ENCODE measurements around the gene SSR2.

The SSR2 gene

DNA sequence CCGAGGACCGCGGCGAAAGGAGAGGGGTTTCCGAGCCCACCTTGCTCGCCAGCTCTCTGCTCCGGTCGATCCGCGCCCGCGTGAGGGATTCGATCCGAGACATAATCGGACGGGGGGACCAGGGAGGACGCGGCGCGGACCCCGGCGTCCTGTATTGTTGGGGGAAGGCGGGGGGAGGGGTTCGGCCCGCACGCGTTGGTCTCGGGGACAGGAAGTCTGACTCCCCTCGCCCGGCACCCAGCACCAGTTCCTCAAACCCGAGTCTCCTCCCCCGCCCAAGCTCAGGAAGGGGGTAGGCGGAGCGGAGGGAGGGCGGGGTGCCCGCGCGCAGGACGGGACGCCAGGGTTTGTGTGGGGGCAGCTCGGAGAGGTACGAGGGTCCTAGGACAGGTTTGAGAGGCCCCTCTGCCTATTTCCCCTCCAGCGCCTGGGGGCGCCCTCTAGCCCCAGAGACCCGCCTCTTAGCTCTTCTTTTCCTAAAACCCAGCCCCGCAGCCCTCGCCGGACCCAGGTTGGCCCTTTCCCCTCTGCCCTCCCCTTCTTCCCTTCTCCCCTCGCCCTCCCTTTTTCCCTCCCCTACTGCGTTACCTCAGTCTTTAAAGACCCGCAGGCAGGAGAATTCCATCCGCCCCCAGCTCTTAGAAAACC lies 42.3 kb downstream of the SSR2 start, which contains the start of gene ARHGEF2 (continued):
- TF ChIP-seq ZNF394 (tag by site-specific recombination; IDR thresholded peaks at IDR 0.05; ENCODE audit: borderline replicate concordance) (no peak), ZNF10 (tag by site-specific recombination; IDR thresholded peaks at IDR 0.05) (no peak), ZNF132 (tag by site-specific recombination; IDR thresholded peaks at IDR 0.05; ENCODE audit: borderline replicate concordance) (no peak), SCRT1 (tag by site-specific recombination; IDR thresholded peaks at IDR 0.05; ENCODE audit: borderline replicate concordance) (no peak), FEZF1 (tag by site-specific recombination; IDR thresholded peaks at IDR 0.05) (no peak), ZNF121 (tag by site-specific recombination; IDR thresholded peaks at IDR 0.05) (peak; percentile 95; the same call in 1 of the 2 replicates), ZNF830 (tag by site-specific recombination; IDR thresholded peaks at IDR 0.05; ENCODE audit: low read depth) (no peak), ZNF24 (tag by site-specific recombination; IDR thresholded peaks at IDR 0.05) (no peak), ZBTB7A (tag by site-specific recombination; IDR thresholded peaks at IDR 0.05; ENCODE audit: low read depth) (0 out of 2 replicates have a peak, but pooled peaks have one; percentile 33), HOXA7 (CRISPR knock-in tag; IDR thresholded peaks at IDR 0.05; ENCODE audit: borderline replicate concordance) (no peak), ZNF19 (tag by site-specific recombination; IDR thresholded peaks at IDR 0.05; ENCODE audit: low read depth) (no peak), ZNF211 (tag by site-specific recombination; IDR thresholded peaks at IDR 0.05; ENCODE audit: low read depth) (no peak), ZNF571 (tag by site-specific recombination; IDR thresholded peaks at IDR 0.05) (no peak), ZNF202 (tag by site-specific recombination; IDR thresholded peaks at IDR 0.05; ENCODE audit: borderline replicate concordance) (no peak), ZNF549 (tag by site-specific recombination; IDR thresholded peaks at IDR 0.05) (no peak), ZNF664 (tag by site-specific recombination; IDR thresholded peaks at IDR 0.05) (no peak), REPIN1 (tag by site-specific recombination; IDR thresholded peaks at IDR 0.05; ENCODE audit: low read depth) (no peak), ZNF239 (tag by site-specific recombination; IDR thresholded peaks at IDR 0.05) (no peak), ZNF48 (tag by site-specific recombination; IDR thresholded peaks at IDR 0.05) (no peak), ZNF155 (tag by site-specific recombination; IDR thresholded peaks at IDR 0.05) (no peak), ZNF544 (tag by site-specific recombination; IDR thresholded peaks at IDR 0.05) (no peak), ZNF521 (tag by site-specific recombination; IDR thresholded peaks at IDR 0.05) (no peak), ZNF223 (tag by site-specific recombination; IDR thresholded peaks at IDR 0.05) (no peak), ZNF274 (IDR thresholded peaks at IDR 0.05; ENCODE audit: low read length) (no peak), ZNF274 (tag by site-specific recombination; IDR thresholded peaks at IDR 0.05; ENCODE audit: borderline replicate concordance) (no peak), ZNF169 (tag by site-specific recombination; IDR thresholded peaks at IDR 0.05) (no peak)
- TF ChIP-seq, protein P1, sequence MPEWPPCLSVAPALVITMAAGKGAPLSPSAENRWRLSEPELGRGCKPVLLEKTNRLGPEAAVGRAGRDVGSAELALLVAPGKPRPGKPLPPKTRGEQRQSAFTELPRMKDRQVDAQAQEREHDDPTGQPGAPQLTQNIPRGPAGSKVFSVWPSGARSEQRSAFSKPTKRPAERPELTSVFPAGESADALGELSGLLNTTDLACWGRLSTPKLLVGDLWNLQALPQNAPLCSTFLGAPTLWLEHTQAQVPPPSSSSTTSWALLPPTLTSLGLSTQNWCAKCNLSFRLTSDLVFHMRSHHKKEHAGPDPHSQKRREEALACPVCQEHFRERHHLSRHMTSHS (tag by site-specific recombination; IDR thresholded peaks at IDR 0.05), result no peak
- TF ChIP-seq, protein P2, sequence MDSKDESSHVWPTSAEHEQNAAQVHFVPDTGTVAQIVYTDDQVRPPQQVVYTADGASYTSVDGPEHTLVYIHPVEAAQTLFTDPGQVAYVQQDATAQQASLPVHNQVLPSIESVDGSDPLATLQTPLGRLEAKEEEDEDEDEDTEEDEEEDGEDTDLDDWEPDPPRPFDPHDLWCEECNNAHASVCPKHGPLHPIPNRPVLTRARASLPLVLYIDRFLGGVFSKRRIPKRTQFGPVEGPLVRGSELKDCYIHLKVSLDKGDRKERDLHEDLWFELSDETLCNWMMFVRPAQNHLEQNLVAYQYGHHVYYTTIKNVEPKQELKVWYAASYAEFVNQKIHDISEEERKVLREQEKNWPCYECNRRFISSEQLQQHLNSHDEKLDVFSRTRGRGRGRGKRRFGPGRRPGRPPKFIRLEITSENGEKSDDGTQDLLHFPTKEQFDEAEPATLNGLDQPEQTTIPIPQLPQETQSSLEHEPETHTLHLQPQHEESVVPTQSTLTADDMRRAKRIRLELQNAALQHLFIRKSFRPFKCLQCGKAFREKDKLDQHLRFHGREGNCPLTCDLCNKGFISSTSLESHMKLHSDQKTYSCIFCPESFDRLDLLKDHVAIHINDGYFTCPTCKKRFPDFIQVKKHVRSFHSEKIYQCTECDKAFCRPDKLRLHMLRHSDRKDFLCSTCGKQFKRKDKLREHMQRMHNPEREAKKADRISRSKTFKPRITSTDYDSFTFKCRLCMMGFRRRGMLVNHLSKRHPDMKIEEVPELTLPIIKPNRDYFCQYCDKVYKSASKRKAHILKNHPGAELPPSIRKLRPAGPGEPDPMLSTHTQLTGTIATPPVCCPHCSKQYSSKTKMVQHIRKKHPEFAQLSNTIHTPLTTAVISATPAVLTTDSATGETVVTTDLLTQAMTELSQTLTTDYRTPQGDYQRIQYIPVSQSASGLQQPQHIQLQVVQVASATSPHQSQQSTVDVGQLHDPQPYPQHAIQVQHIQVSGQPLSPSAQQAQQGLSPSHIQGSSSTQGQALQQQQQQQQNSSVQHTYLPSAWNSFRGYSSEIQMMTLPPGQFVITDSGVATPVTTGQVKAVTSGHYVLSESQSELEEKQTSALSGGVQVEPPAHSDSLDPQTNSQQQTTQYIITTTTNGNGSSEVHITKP (tag by site-specific recombination; IDR thresholded peaks at IDR 0.05), result peak; percentile 96
- TF ChIP-seq, protein P3, sequence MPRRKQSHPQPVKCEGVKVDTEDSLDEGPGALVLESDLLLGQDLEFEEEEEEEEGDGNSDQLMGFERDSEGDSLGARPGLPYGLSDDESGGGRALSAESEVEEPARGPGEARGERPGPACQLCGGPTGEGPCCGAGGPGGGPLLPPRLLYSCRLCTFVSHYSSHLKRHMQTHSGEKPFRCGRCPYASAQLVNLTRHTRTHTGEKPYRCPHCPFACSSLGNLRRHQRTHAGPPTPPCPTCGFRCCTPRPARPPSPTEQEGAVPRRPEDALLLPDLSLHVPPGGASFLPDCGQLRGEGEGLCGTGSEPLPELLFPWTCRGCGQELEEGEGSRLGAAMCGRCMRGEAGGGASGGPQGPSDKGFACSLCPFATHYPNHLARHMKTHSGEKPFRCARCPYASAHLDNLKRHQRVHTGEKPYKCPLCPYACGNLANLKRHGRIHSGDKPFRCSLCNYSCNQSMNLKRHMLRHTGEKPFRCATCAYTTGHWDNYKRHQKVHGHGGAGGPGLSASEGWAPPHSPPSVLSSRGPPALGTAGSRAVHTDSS (tag by site-specific recombination; IDR thresholded peaks at IDR 0.05), result no peak
- TF ChIP-seq, protein P4, sequence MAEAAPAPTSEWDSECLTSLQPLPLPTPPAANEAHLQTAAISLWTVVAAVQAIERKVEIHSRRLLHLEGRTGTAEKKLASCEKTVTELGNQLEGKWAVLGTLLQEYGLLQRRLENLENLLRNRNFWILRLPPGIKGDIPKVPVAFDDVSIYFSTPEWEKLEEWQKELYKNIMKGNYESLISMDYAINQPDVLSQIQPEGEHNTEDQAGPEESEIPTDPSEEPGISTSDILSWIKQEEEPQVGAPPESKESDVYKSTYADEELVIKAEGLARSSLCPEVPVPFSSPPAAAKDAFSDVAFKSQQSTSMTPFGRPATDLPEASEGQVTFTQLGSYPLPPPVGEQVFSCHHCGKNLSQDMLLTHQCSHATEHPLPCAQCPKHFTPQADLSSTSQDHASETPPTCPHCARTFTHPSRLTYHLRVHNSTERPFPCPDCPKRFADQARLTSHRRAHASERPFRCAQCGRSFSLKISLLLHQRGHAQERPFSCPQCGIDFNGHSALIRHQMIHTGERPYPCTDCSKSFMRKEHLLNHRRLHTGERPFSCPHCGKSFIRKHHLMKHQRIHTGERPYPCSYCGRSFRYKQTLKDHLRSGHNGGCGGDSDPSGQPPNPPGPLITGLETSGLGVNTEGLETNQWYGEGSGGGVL (tag by site-specific recombination; IDR thresholded peaks at IDR 0.05), result peak; percentile 99
- TF ChIP-seq, protein P5, sequence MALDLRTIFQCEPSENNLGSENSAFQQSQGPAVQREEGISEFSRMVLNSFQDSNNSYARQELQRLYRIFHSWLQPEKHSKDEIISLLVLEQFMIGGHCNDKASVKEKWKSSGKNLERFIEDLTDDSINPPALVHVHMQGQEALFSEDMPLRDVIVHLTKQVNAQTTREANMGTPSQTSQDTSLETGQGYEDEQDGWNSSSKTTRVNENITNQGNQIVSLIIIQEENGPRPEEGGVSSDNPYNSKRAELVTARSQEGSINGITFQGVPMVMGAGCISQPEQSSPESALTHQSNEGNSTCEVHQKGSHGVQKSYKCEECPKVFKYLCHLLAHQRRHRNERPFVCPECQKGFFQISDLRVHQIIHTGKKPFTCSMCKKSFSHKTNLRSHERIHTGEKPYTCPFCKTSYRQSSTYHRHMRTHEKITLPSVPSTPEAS (tag by site-specific recombination; IDR thresholded peaks at IDR 0.05), result no peak

Measured in HEK293 (cell line).